HG03378 (cell line): Measurements from ENCODE around the gene ULBP1.
"Not testable (repeated sequence)": the region's sequence is repeated elsewhere in the genome, so short reads cannot be mapped to it uniquely, and the experiment has no call there.

Experiments used
- ATAC-seq: cut with Tn5 transposase; IDR thresholded peaks from one replicate; pipeline ENCODE4 v1.9.1; 2021; ENCODE audit warnings: mild to moderate bottlenecking, moderate library complexity; ENCODE audit not compliant: unreplicated experiment

Gene ULBP1

DNA sequence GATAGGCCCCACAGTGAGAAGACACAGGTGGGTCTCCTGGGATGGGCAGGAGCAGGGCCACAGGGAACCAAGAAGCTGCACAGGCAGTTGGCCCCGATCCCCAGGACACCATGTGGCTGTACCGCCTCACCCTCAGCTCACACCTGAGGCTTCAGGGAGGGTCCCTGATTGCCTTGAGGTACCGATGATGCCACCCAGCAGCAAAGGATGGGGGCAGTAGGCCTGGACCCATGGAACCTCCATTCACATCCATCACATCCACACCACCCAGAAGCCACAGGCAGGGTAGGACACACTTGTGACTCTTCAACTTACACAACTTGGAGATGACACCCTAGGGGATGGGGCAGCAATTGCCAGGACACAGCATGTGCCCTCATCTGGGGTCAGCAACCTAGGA lies 39.9 kb downstream of the ULBP1 start:
- not testable (repeated sequence) for ATAC-seq

DNA sequence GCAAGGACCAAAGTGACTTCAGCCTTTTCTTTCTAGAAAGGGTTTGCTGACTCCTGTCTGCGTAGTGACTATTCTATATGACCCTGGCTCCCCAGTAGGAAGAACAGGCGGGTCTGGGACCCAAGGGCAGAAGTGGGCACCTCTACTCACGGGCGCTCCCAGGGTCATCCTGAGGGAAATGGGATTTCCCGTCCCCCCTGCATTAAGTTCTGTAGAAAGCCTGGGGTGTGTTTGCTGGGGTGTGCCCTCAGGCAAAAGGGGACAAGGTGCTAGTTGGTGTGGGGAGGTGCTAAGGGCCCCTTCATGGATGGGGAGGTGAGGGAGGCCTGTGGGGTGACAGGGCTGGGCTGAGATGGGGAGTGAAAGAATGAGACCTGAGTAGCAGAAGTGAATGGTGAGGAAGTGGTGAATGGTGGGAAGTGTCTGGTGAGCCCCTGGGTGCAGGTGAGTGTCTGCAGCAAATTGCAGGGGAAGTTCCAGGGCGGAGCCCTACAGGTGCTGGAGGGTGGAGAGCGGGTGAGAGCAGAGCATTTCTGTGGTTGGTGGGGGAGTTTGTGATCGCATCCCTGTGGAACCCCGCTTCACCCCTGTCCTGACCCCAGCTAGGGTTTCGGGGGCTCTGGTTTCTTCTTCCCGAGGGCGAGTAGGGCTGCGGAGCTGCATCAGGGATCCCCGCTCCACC lies 40.5 kb downstream of the ULBP1 start:
- ATAC-seq, result peak; percentile 33

DNA sequence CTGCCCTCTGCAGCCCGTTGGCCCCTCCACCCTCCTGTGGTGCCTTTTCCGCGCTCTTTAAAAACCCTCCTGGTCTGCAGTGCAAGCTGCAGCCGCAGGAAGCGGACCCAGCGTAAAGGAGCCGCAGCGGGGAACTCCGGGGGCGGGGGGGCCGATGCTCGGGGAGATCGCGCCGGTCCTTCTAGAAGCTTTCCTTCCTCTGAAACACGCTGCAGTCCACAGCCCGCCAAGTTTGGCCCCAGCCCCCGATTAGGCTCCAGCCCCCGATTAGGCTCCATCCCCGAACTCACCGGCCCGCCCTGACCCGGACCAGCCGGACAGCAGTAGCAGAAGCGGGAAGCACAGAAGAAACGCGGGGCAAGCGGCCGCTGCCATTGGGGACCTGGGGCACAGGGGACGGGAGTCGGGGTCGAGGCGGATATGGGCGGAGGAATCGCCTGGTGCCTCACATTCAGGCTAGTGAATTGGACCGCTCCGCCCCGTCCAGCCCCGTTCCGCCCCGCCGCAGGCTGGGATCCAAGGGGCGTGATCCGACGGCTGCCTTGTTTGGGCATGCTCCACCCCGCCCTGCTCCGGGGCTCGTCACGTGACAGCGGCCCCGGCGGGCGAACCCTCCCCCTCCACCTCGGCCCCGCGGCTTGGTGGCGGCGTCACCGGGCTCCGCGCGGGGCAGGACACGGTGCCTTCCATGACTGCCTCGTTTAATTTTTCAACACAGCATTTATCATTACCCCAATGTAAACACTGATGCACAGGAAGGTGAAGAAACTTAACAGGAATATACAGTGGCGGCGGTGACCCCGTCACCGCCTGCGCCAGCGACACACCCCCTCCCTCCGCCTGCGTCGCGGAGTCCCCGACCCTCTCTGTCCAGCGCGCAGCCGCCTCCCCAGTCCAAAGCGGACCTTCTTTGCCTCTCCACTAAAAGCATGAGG lies 41.3 kb downstream of the ULBP1 start:
- peak; percentile 42 for ATAC-seq

DNA sequence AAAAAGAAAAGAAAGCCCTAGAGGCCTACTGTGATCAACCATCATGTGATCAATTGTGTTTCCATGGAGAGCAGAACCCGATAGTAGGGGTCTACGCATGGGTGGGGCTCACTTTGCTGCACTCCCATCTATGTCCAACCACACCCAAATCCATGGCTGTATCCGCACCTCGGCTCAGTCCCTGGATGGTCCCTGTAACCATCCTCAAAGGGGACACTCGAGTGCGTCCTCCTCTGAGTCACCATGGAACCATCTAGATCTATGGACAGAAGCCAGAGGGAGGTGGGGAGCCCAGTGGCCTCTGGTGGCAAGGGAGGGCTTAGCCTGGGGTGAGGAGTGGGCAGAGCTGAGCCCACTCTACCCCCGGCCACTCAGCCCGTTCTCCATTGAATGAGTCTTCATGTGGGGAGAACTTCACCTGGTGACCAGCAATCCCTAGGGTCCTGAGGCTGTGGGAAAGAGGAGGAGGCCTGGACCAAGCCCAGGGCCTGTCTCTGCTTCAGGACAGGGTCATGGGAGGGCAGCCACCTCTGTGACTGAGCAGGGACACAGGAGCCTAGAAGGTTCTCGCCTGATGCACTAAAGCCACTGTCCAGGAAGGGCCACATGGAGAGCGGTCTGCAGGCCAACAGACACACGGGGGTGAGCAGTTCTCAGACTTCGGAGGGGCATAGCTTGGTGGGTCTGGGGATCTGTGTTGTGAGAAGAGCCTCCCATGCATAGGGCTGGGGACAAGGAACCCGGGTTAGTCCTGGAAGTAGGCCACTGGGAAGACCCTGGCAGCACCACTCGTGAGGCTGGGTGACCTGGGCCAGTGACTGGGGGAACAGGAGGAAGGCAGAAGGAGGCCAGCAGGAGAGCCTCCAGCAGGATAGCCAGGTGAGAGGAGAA lies 42.3 kb downstream of the ULBP1 start:
- ATAC-seq, result no peak

DNA sequence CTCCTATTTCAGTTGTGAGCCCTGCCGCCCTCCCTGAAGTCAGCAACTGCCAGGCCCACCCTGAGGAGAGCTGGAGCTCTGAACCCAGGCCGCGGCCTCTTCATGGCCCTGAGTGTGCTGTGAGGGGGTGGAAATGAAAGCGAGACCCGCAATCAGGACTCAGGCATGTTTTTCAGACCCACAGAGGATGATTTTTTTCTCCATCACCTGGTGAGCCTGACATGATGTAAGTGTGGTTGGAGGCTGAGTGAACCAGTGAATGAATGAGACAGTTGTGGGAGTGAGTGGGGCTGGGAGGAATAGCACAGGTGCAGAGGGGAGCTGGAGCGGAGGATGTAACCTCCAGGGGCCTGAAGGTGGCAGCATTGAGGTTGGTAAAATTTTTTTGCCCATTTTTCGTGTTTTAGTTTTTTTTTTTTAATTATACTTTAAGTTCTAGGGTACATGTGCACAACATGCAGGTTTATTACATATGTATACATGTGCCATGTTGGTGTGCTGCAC lies 43.3 kb downstream of the ULBP1 start:
- no peak for ATAC-seq

DNA sequence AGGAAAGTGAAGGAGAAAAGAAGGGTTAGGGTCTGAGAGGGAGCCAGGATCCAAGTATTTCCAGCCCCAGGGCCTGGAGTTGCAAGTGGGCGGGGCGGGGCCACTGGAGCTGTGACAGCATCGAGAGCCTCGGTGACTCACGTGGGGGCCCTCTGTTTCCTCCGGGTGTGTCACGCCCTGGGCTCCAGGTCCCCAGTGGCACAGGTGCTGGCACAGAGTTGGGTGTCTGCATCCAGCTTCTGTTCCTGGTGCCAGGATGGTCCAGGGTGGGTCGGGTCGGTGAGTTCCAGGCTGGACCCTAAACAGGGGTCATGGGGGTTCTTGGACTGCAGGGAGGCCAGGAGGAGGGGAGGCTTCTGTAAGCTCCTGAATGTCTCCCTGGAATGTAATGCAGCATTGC lies 44.8 kb downstream of the ULBP1 start:
- no peak for ATAC-seq

DNA sequence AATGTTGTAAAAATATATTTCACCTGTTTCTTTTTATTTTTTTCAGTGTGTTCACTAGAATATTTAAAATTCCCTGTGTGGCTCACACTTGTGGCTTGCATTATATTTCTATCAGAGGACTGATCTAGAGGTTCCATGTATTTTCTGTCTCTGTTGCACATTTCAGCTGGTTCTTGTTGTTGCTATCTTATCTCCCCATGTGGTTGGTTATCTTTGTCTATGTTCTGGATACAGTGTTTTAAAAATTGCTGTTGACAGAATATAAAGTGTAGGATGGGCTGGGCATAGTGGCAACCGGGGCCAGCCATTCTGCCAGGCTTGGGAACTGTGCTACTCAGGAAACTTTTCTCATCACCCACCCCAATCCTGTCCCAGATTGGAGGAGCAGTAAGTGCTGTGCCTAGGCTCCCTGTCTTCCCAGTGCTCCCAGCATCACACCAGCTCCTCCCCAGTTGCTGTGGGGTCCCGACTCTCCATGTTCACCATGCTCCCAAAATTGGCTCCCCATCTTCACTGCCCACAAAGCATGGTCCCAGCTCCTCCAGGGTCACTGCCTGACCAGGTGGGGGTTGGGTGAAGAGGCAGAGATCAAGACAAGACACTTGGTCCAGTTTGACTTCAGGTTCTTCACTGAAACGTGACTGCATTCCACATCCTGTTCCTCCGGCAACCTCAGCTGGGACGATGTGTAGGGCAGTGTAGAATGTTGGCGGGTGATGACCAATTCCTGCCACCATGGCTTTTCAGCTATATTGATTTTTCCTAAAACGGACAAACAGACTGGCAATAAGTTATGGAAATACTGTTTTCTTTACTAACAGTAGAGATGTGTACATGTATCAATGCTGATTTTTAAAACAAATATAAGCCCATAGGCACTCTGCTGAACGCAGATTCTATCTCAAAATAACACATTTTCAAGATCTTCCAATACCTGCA lies 49.4 kb downstream of the ULBP1 start:
- ATAC-seq, result not testable (repeated sequence)

DNA sequence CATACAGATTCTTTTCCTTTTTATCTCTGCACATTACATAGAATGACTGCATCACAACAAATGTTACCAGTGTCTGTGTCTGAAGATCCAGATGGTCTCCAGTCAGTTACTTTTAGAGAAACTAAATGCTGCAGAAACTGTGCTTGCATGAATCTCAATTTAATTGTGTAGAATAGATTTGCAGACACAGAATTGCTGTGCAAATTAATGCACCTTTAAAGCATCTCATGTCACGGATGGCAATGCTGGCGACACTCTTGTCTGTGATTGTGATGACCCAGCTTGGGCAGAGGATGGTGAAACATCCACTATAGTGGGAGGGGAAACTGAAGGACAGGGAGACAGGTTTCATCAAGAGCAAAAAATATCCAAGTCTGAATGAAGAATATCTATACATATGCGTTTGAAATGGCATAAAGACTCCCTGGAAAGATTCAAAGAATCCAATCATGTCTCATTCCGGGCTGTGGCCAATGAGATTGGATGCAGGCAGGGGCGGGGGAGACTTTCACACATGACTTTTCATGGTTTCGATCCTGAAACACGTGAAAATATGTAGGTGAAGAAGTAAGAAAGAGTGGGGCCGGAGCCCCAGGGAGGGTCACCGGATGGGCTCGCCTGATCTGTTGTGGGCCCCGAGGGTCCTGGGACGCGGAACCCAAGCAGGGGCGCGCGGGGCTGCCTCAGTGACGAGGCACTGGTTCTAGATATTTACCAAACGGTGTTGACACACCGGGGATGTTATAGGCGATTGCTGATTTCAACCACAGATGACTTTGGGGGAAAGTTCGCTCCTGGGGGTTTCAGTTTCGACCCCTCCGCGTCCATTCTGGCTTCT lies 50.3 kb downstream of the ULBP1 start:
- ATAC-seq, result not testable (repeated sequence)

DNA sequence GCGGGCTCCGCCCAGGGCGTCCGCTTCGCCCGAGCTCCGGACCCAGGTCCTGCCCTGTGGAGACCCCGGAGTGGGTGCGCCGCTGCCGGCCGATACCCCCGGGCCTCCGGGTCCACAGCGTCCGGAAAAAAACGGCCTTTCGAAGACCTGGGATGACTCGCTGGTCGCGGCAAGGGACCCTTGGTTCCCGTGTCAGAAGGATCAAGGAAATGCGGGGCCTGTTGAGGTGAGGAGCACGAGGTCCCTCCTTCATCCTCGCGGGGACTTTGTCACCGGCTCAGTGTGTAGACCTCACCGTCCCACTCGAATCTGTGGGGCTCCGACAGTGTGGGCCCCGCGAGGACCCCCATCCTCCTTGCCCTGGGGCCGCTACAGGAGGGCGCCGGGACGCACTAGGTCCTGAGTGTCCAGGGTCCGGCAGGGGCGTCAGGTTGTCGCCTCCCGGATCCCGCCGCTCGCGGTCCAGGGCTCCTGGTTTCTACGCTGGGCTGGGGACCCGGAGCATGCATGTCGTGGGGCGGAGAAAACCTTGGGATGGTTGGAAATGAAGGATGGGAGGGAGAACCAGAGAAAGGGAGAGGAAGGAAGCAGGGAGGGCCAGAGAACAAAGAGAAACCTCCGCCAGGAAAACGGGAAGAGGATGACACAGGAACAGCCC lies 51.0 kb downstream of the ULBP1 start:
- ATAC-seq, result not testable (repeated sequence)

DNA sequence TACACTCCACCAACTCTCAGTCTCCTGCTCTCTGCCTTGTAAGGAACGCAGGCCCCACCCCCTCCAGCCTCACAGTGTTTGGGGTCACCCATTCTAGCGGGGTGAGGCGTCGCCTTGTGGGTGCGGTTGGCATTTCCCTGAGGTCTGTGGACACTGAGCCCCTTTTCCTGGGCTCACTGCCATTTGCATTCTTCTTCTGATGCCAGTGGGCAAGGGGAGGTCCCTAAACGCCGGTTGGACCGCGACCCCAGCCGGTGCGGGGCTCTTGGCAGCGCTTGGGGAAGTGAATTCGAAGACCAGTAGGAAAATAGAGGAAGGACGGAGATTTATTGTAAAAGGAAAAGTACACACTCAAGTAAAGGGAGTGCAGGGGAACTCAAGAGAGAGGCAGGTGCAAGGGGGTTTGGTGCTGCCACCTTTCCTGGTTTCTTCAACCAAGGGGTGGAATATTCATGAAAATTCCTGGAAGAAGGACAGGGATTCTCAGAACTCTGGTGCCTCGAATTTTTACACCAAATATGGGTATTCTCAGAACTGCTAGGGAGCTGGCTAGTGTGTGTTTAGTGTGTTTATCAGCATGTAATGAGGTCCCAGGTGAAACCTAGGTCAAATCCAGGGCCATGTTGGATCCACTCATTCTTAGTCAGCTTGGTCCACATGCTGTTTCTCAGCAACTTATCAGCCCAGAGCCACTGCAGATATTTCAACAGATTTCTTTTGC lies 51.7 kb downstream of the ULBP1 start:
- ATAC-seq, result not testable (repeated sequence)

DNA sequence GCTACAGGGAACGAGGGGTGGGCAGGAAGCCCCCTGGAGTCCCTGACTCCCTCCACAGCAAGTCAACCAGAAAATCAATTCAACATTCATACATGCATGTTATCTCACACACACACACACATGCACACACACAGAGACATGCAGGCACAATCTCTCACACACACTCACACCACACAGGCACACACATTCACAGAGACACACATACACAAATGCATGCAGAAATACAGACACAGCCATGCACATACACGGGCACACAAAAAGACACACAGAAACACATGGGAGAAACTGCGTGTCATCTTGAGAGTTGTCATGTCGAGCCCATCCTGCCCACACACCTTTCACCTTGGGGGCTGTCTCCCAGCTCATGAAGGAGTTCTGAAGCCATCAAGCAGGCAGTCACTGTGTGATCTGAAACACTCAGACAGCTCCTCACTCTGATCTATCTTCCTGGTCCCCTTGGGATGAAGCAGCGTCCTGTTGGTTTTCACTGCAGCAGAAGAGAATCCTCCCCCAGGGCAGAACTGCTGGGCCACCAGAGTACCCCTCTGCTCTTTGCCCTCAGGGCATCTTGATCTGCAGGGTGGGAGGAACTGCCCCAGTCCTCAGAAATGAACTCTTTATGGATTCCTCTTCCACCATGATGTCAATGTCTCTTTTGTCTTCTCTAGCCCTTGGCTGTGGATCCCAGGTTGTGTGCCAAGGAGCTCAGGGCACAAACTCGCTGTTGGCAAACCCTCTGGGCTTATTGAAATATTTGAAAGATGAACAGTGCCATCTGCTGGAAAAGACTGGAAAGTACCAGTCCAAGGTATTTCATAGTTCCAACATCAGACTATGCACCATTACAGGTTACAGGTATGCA lies 52.8 kb downstream of the ULBP1 start:
- ATAC-seq, result no peak

DNA sequence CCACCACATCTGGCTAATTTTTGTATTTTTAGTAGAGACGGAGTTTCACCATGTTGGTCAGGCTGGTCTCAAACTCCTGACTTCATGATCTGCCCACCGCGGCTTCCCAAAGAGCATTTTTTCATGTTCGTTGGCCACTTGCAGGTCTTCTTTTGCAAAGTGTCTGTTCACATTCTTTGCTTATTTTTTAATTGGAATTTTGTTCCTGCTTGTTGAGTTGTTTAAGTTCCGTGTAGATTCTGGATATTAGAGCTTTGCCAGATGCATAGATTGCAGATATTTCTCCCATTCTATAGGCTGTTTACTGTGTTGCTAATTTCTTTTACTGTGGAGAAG lies 53.4 kb downstream of the ULBP1 start:
- ATAC-seq, result not testable (repeated sequence)

DNA sequence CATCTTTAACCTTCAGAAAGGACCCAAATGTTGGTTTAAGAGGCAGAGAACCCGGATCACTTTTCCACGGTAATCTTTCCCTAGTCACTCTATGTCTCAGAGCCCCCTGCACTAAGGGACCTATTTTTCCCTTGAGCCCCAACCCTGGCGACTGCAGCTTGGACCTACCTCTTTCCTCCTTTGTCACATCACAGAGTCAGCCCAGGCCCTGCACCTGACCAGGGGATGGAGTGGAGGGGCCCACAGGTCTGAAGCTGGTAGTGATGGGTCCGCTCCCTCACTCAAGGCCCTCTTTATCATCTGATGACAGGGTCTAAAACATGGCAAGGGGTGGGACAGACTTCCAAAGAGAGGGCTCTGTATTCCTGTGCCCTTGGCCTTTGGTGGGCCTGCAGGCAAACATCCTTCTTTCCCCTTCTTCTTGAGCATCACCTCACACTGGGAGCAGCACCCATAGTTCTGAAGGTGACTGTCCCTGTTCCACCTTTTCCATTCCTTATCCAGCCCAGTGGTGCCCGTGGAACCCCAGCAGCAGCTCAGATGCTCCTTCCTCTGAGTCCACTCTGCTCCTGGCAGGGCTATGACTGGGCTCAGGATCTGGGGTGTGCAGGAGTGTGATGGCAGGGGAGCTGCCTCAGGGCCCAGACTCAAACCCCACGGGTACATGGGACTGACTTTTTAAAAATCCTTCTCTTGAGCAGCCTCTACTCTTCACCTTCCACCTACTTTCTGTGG lies 55.3 kb downstream of the ULBP1 start:
- no peak for ATAC-seq

DNA sequence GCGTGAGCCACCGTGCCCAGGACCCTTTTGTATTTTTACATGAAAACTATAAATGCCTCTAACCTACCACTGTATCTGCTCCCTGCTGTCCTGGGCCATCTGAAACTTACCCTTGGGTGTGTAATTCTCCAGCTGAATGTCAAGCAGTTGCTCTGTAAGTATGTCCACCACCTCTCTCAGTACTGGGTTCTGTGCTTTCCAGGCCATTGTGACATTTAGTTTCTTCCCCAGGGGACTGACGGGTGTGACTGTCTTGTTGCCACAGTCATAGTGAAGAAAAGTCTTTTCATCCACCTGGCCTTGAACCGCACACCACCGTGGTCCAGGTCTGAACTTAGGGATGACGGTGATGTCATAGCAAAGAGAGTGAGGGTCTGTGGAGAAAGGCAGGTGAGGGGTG lies 58.1 kb downstream of the ULBP1 start:
- not testable (repeated sequence) for ATAC-seq
